Stimulated activated CD4-positive, alpha-beta T cell treated with anti-CD3 and anti-CD28 coated beads, Interleukin-4, amount 100 ng/mL, for 1 hour (primary cell): ENCODE measurements around the gene UBR1.
"Not testable (repeated sequence)": the region's sequence is repeated elsewhere in the genome, so short reads cannot be mapped to it uniquely, and the experiment has no call there.

Experiments
- DNase-seq: peaks from one replicate; pipeline ENCODE4 v3.0.0-alpha.2; 2020

Gene UBR1

DNA sequence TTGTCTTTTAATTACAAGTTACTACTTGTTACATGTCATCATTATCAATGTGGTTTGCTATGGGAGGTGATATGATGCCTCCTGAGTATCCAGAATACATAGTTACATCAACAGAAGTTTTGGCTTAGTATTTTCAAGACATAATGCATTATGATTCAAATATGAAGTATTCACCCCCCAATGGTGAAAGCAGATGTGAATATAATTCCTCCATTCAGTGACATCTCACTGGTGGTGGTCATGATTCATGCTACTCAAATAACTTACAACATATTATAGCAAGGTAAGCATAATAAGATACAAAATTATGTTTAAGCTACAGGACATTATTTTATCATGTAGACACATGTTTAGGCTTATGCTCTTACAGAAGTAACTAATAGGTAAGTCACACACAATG lies 150.3 kb downstream of the UBR1 start:
- DNase-seq: no peak

DNA sequence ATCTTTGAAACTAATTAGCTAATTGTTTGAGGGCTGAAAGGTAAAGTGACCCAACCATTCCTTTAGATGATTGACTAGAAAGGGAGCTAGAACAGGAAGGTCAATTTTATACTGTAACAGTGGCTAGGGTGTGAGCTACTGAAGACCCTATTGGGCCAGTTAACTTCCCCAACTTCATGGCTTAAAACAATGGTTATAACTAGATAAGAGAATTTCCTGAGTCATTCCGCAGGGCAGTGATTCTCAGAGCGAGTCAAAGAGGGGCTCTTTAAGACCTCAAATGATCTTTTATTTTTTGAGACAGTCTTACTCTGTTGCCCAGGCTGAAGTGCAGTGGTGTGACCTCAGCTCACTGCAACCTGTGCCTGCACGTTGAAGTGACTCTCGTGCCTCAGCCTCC lies 151.5 kb downstream of the UBR1 start:
- DNase-seq: no peak

DNA sequence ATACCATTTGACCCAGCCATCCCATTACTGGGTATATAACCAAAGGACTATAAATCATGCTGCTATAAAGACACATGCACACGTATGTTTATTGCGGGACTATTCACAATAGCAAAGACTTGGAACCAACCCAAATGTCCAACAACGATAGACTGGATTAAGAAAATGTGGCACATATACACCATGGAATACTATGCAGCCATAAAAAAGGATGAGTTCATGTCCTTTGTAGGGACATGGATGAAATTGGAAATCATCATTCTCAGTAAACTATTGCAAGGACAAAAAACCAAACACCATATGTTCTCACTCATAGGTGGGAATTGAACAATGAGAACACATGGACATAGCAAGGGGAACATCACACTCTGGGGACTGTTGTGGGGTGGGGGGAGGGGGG lies 156.9 kb downstream of the UBR1 start:
- DNase-seq: not testable (repeated sequence)

- DNase-seq: no peak
Observed at GRCh38 chr15:42940527-42940926, 165.3 kb downstream of the UBR1 start.

DNA sequence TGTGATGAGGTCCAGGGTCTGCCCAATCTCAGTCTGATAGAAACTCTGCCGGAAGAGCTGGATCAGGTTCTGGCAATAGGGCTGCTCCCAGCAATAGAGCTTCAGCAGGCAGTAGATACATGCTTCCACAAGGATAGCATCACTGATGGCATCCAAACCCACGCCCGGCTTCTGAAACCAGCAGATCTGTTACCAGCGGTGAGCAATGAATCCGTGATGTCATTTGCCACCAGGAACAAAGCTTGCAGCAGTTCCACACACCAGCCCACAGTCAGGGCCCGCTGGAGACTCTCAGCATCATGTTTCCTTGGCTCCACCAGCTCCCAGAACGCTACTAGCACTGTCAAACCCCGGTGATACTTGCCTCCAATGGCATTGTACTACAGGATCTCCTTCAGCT lies 166.0 kb downstream of the UBR1 start:
- DNase-seq: no peak

- no peak for DNase-seq
Observed at GRCh38 chr15:42937143-42937542, 168.7 kb downstream of the UBR1 start.

GRCh38 chr15:42933886-42934667 lies 171.8 kb downstream of the UBR1 start:
- DNase-seq: no peak

GRCh38 chr15:42932833-42933515 lies 172.9 kb downstream of the UBR1 start:
- no peak for DNase-seq

DNA sequence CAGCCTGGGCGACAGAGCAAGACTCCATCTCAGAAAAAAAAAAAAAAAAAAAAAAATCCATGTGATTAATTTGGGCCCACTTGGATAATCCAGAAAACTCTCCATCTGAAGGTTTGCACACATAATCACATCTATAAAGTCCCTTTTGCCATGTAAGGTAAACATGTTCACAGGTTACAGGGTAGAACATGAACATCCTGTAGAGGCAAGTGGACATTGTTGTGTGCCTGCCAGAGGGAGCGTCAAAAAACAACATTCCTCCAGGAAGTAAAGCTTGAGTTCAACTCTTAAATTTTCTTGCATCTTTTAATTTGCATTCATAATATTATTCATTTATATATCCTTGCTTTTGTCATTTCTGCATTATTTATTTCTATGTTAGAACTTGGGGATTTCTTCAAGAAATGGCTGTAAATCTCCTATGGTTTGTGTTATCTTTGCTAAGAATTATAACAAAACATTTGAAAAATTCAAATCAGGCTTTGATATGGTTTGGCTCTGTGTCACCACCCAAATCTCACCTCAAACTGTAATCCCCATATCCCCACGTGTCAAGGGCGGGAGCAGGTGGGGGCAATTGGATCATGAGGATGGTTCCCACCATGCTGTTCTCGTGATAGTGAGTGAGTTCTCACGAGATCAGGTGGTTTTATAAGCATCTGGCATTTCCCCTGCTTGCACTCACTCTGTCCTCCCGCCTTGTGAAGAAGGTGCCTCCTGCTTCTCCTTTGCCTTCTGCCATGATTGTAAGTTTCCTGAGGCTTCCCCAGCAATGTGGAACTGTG lies 173.9 kb downstream of the UBR1 start:
- no peak for DNase-seq

DNA sequence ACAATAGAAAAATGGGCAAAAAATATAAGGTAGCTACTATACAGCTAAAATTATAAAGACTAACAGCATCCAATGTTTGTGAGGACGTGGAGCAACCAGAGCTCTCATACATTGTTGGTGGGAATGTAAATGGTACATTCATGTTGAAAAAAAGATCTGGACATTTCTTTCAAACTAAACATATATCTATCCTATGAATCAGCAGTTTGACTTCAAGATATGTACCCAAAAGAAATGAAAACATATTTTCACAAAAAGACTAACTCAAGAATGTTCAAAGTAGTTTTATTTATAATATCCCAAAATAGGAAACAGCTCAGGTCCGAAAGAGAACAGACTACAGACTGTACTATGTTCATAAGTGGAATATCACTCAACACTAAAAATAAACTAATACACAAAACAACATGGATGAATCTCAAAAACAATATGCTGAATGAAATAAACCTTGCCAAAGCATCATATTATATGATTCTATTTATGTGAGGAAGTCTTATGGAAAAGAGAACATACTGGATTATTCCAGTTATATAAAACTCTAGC lies 176.5 kb downstream of the UBR1 start:
- DNase-seq: no peak

DNA sequence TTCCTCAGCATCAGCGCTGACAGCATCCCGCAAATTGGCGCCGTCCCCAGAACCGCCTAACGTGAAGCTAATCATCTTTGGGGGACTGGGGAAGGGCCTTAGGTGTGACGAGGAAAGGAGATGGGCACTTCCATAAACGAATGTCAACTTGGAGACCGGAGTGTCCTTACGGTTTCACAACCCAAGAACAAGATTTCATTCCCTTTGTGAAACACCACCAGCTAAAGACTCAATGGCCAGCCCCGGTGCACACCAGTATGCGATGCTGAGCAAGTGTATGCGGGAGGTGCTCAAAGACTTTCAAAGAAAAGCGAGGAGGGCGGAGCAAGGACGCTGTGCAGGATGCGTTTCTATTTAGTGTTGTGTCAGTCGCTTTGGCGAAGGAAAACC lies 184.5 kb downstream of the UBR1 start:
- peak; percentile 39 for DNase-seq

GRCh38 chr15:42920519-42921341 lies 185.1 kb downstream of the UBR1 start, which contains the start of gene TTBK2:
TSS of gene TTBK2 (minus strand) at chr15:42920778. CDS start at chr15:42878617, 42,161 bp downstream.
- DNase-seq: peak; percentile 98

DNA sequence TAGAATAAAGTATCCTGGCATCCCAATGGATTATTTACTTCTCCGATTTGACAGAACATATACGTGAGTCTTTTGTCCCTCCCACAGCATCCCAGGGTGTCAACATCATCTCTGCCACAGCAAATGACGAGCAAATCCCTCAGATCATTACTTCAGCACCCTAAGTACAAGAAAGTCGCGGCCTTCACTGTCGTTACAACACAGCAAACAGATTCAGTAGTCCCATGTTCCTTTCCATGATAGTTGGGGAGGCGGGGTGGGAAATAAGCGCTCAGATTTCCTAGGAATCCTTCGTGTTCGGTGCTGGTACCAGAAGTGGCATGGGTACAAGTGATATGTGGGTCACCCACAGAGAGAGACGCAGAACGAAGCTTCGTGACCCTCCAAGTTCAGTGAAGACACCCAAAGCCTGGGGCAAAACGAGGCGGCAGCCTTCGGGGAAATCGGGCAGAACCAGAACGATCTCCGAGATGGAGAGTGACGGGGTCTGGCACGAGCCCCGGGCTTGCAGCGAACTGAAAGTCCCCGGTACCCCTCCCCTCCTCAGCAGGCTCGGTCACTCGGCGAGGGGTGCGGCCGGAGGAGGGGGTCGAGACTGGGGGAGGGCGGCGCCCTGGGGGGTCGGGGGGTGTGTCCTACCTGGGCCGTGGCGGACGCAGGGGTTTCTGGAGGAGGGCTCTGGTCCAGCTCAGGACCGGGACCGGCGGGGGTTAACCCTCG lies 185.9 kb downstream of the UBR1 start:
- no peak for DNase-seq

DNA sequence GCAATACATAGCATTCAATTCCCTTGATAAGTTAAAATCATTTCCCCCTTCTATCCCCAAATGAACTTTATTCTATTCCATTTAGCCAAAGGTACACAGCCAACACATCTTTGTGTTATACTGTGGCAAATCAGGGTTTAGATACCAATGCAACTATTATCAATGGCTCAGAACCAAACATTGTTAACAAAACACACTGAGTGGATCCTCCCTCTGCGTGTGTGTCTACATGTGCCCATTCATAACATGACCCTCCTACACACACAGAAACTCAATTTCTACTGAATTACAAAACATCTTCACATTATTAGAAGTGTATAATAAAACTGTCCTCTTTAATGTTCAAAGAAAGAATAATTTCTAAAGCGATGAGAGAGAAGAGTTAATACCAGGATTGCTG lies 186.5 kb downstream of the UBR1 start:
- DNase-seq: no peak

DNA sequence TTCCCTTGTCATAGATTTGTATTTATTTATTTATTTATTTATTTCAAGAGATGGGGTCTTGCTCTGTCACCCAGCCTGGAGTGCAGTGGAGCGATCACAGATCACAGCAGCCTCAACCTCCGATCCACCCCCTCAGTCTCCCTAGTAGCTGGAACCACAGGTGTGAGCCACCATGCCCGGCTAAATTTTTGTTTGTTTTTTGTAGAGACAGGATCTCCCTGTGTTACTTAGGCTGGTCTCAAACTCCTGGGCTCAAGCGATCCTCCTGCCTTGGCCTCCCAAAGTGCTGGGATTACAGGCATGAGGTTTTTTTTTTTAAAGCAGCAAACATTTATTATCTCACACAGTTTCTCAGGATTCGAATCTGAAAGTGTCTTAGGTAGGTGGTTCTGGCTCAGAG lies 187.8 kb downstream of the UBR1 start:
- no peak for DNase-seq

DNA sequence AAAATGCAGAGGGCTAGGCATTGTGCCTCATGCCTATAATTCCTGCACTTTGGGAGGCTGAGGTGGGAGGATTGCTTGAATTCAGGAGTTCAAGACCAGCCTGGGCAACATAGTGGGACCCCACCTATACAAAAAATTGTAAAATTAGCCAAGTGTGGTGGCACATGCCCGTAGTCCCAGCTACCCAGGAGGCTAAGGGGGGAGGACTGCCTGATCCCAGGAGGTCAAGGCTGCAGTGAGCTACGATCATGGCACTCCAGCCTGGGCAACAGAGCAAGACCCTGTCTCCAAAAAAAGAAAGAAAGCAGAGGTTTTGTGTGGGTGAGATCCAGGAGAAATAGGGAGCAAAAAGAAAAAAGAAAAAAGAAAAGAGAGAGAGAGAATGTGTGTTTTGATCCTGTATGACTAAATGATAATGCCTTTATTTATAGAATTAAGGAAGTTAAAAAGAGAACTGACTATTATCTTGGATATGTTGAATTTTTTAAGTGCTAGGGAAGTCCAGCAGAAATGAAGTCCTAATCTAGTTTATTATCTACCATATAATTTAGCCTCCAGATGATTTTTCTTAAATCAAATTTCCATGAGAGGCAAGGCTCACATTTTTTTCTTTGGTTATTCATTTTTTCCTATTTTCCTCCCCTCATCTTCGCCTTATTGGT lies 190.1 kb downstream of the UBR1 start:
- DNase-seq: no peak

DNA sequence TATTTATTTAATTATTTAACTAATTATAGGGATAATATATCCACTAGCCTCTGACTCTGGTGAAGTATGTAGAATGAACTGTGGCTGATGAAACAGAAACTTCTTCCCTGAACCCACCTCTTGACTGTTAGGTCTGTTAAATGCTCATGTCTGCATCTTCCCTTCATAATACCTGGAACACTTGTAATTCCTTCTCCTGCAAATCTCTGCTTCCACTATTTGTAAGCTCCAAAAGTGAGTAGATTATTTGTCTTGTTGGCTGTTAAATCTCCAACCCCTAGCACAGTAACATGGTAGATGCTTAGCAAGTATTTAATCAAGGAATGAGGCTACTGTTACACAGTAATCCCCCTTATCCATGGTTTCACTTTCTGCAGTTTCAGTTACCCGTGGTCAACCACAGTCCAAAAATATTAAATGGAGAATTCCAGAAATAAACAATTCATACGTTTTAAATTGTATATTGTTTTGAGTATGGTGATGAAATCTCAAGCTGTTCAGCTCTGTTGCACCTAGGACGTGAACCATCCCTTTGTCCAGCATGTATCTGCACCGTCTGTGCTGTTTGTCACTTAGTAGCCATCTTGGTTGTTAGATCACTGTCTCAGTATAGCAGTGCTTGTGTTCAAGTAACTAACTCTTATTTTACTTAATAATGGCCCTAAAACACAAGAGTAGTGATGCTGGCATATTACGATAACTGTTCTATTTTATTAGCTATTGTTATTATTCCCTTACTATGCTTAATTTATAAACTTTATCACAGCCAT lies 190.9 kb downstream of the UBR1 start:
- no peak for DNase-seq

GRCh38 chr15:42911058-42911592 lies 194.7 kb downstream of the UBR1 start:
- no peak for DNase-seq

DNA sequence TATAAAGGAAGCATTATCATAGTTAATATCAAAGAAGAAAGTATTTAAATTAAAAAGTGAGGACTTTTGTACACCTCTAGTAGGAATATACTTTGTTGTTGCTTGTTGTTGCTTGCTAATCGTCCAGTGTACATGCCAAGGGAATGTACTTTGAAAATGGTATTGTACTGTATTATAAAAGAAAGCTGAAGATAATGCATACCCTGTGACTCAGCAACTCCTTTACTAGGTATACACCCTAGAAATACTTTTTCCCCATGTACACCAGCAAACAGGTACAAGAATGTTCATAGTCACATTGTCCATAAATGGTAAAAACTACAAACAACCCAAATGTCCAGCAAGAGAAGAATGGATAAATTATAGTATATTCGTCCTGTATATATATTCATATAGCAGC lies 197.3 kb downstream of the UBR1 start:
- DNase-seq: no peak
